GM23338 (cell line): ENCODE results near the gene ATP5PO. TPM values are rescaled to one million over a fixed set of nuclear protein-coding genes. Genes with fewer than 3 reads are reported as not detected.

Source experiments
- ATAC-seq: fragments of 200-7000 bp; cut with Tn5 transposase; 3 replicates; pipeline ENCODE4 v1.9.1; 2020
- DNase-seq: peaks from one replicate; pipeline ENCODE4 v3.0.0-alpha.2; 2015; ENCODE audit warnings: low spot score
- H2AFZ ChIP-seq: fragments of 200-600 bp; sonication (generic); 2 replicates; pipeline ENCODE4 v1.8.0; 2016; ENCODE audit warnings: antibody characterized with exemption, mild to moderate bottlenecking, moderate library complexity
- H3F3A ChIP-seq: fragments of 200-600 bp; sonication (generic); replicated peaks from 2 replicates; pipeline ENCODE4 v1.8.0; 2017; ENCODE audit warnings: antibody characterized with exemption, mixed run types, low read depth
- H3K27ac ChIP-seq: fragments of 200-600 bp; sonication (generic); 2 replicates; pipeline ENCODE4 v1.6.1; 2016; ENCODE audit warnings: low read depth
- H3K27me3 ChIP-seq: fragments of 200-600 bp; sonication (generic); 2 replicates; pipeline ENCODE4 v1.8.0; 2016; ENCODE audit warnings: mild to moderate bottlenecking, mixed run types, moderate library complexity; ENCODE audit not compliant: insufficient read depth
- H3K36me3 ChIP-seq: fragments of 200-600 bp; sonication (generic); 2 replicates; pipeline ENCODE4 v1.8.0; 2016; ENCODE audit warnings: mild to moderate bottlenecking; ENCODE audit not compliant: insufficient read depth
- H3K4me1 ChIP-seq: fragments of 200-600 bp; sonication (generic); 2 replicates; pipeline ENCODE4 v1.8.0; 2016; ENCODE audit warnings: mild to moderate bottlenecking, moderate library complexity; ENCODE audit not compliant: insufficient read depth
- H3K4me2 ChIP-seq: fragments of 200-600 bp; sonication (generic); 2 replicates; pipeline ENCODE4 v1.7.1; 2017; ENCODE audit warnings: mixed run types
- H3K4me3 ChIP-seq: fragments of 200-600 bp; sonication (generic); 2 replicates; pipeline ENCODE4 v1.6.1; 2016; ENCODE audit warnings: mixed run types
- H3K79me2 ChIP-seq: fragments of 200-600 bp; sonication (generic); replicated peaks from 2 replicates; pipeline ENCODE4 v1.8.0; 2017; ENCODE audit warnings: mild to moderate bottlenecking; ENCODE audit not compliant: insufficient read depth
- H3K9me2 ChIP-seq: fragments of 200-600 bp; sonication (generic); 2 replicates; pipeline ENCODE4 v1.8.0; 2017; ENCODE audit not compliant: insufficient read depth
- H4K20me1 ChIP-seq: fragments of 200-600 bp; sonication (generic); replicated peaks from 2 replicates; pipeline ENCODE4 v1.8.0; 2017; ENCODE audit warnings: mild to moderate bottlenecking; ENCODE audit not compliant: insufficient read depth
- H3K27ac Mint-ChIP-seq: 2 replicates; pipeline ENCODE4 v1.8.0; 2020; ENCODE audit warnings: inconsistent platforms, mild to moderate bottlenecking, moderate library complexity, mixed read lengths
- H3K27me3 Mint-ChIP-seq: 3 replicates; pipeline ENCODE4 v1.8.0; 2022; ENCODE audit warnings: low read depth, mild to moderate bottlenecking, moderate library complexity, mixed read lengths, inconsistent platforms; ENCODE audit not compliant: insufficient read depth, poor library complexity
- H3K36me3 Mint-ChIP-seq: 3 replicates; pipeline ENCODE4 v1.8.0; 2021; ENCODE audit warnings: low read depth, mild to moderate bottlenecking, inconsistent platforms, moderate library complexity, mixed read lengths
- H3K4me1 Mint-ChIP-seq: 3 replicates; pipeline ENCODE4 v1.8.0; 2020; ENCODE audit warnings: mild to moderate bottlenecking, inconsistent platforms, mixed read lengths
- H3K4me3 Mint-ChIP-seq: 3 replicates; pipeline ENCODE4 v1.8.0; 2021; ENCODE audit warnings: moderate library complexity, mild to moderate bottlenecking, inconsistent platforms, mixed read lengths
- H3K9me3 Mint-ChIP-seq: 3 replicates; pipeline ENCODE4 v1.8.0; 2020; ENCODE audit warnings: moderate library complexity, mild to moderate bottlenecking, inconsistent platforms, mixed read lengths
- CREB1 ChIP-seq: fragments of 250-450 bp; sonication (Bioruptor Pico); IDR thresholded peaks from 2 replicates; pipeline ENCODE4 v1.5.0; 2020; ENCODE audit warnings: low read depth, mild to moderate bottlenecking, moderate library complexity
- CTCF ChIP-seq, 2 experiments: fragments of 200-600 bp in 1 of 2; sonication (generic) in 1 of 2; conservative IDR thresholded peaks; 2 replicates each; pipeline versions ENCODE4 v1.5.1 to v1.6.1; 2016 to 2017; ENCODE audit warnings: antibody characterized with exemption in 2 of 2, low read depth in 2 of 2, mild to moderate bottlenecking in 2 of 2, moderate library complexity in 1 of 2
- ETS1 ChIP-seq: IDR thresholded peaks from 2 replicates; pipeline ENCODE4 v1.6.1; 2016; ENCODE audit warnings: antibody characterized with exemption
- EZH2 ChIP-seq: fragments of 200-600 bp; sonication (generic); IDR thresholded peaks from one replicate; pipeline ENCODE4 v1.8.0; 2017; ENCODE audit warnings: antibody characterized with exemption, mild to moderate bottlenecking, low read depth; ENCODE audit not compliant: unreplicated experiment
- EZH2phosphoT487 ChIP-seq: fragments of 200-600 bp; sonication (generic); IDR thresholded peaks from one replicate; pipeline ENCODE4 v1.8.1; 2018; ENCODE audit warnings: antibody characterized with exemption; ENCODE audit not compliant: unreplicated experiment
- JUNB ChIP-seq: IDR thresholded peaks from one replicate; pipeline ENCODE4 v1.6.1; 2016; ENCODE audit warnings: antibody characterized with exemption; ENCODE audit not compliant: unreplicated experiment
- NANOG ChIP-seq: IDR thresholded peaks from 2 replicates; pipeline ENCODE4 v1.6.1; 2016; ENCODE audit warnings: antibody characterized with exemption, borderline replicate concordance
- POLR2AphosphoS5 ChIP-seq: IDR thresholded peaks from 2 replicates; pipeline ENCODE4 v1.6.1; 2016; ENCODE audit warnings: antibody characterized with exemption, low read depth
- REST ChIP-seq: IDR thresholded peaks from one replicate; pipeline ENCODE4 v1.6.1; 2018; ENCODE audit warnings: antibody characterized with exemption; ENCODE audit not compliant: unreplicated experiment
- STAT1 ChIP-seq: IDR thresholded peaks from one replicate; pipeline ENCODE4 v1.6.1; 2016; ENCODE audit warnings: antibody characterized with exemption; ENCODE audit not compliant: unreplicated experiment
- ZNF114 ChIP-seq: fragments of 250-450 bp; sonication (Bioruptor Pico); IDR thresholded peaks from 2 replicates; pipeline ENCODE4 v1.5.0; 2020; ENCODE audit warnings: mild to moderate bottlenecking, moderate library complexity
- ZNF331 ChIP-seq: fragments of 250-450 bp; sonication (Bioruptor Pico); IDR thresholded peaks from 2 replicates; pipeline ENCODE4 v1.5.0; 2020; ENCODE audit warnings: low read depth, mild to moderate bottlenecking, moderate library complexity
- ZNF462 ChIP-seq: fragments of 250-450 bp; sonication (Bioruptor Pico); IDR thresholded peaks from 2 replicates; pipeline ENCODE4 v1.5.0; 2020; ENCODE audit warnings: mild to moderate bottlenecking, moderate library complexity
- polyA plus RNA-seq: library from polyadenylated mRNA; unstranded; fragments of >200 nt; fragmentation: Nextera tagmentation; extraction: Ambion mirVana; gene quantifications from 2 replicates; pipeline ENCODE4 v1.2.1, GENCODE V29; 2016
- total RNA-seq: library from RNA; depleted of rRNA; stranded (reverse); fragments of >200 nt; shearing (Covaris generic); gene quantifications from 2 replicates; pipeline ENCODE4 v1.2.3, GENCODE V29; 2014

The ATP5PO gene
- total and polyA plus RNA-seq, 2 experiments from 2014 or later: 244 to 522 TPM

- TF ChIP-seq EZH2 (no peak), ZNF114 (no peak), REST (no peak), CTCF (conservative IDR thresholded peaks at IDR 0.05; ENCODE audit: low read depth in 2 of 2) (no peak), ETS1 (no peak), EZH2phosphoT487 (no peak), ZNF462 (CRISPR knock-in tag) (no peak), POLR2AphosphoS5 (no peak), CREB1 (CRISPR knock-in tag) (no peak), STAT1 (no peak), JUNB (no peak), NANOG (no peak), ZNF331 (CRISPR knock-in tag) (no peak)
- Histone ChIP-seq H2AFZ (no peak overlapping the region), H3K27ac (no peak overlapping the region), H3F3A (no peaks in the 10 kb centered on the region), H3K4me1 (peaks cover 21% of the 10 kb centered on the region), H3K4me2 (no peak overlapping the region), H3K79me2 (peaks cover 17% of the 10 kb centered on the region), H4K20me1 (no peaks in the 10 kb centered on the region), H3K36me3 (no peaks in the 10 kb centered on the region), H3K27me3 (no peaks in the 10 kb centered on the region), H3K4me3 (no peak overlapping the region), H3K9me2 (no peaks in the 10 kb centered on the region)
- Mint-ChIP-seq H3K4me1 (peaks cover 10% of the 10 kb centered on the region; the same call in 2 of the 3 replicates), H3K4me3 (no peak overlapping the region), H3K9me3 (no peaks in the 10 kb centered on the region), H3K27me3 (peaks cover 1% of the 10 kb centered on the region), H3K27ac (no peak overlapping the region), H3K36me3 (peaks cover 3% of the 10 kb centered on the region; the same call in 2 of the 3 replicates)
- DNase-seq: no peak
- no peak for ATAC-seq
These were observed 22.8 kb upstream of the ATP5PO start for GRCh38 chr21:33938381-33938780.
